Activated CD8-positive, alpha-beta T cell treated with anti-CD3 and anti-CD28 coated beads for 36 hours (primary cell): ENCODE data around the gene PIK3AP1. TPM values are rescaled to one million over a fixed set of nuclear protein-coding genes. Genes with fewer than 3 reads are reported as not detected.
"Not testable (repeated sequence)": the region's sequence is repeated elsewhere in the genome, so short reads cannot be mapped to it uniquely, and the experiment has no call there.

ENCODE experiments used
- ATAC-seq: fragments of 200-7000 bp; cut with Tn5 transposase; one replicate; pipeline ENCODE4 v1.10.0; 2021; ENCODE audit warnings: mild to moderate bottlenecking, moderate library complexity
- CTCF ChIA-PET: fragments of 350-600 bp; sonication (Branson Sonifier 250); formaldehyde crosslinking; loops from one replicate; lab custom pipeline; 2021; ENCODE audit warnings: antibody characterized with exemption; lab: Charles Lee
- POLR2A ChIA-PET: fragments of 350-600 bp; sonication (Branson Sonifier 250); formaldehyde crosslinking; loops from one replicate; lab custom pipeline; 2021; ENCODE audit warnings: antibody characterized with exemption; lab: Charles Lee
- DNase-seq: peaks from one replicate; pipeline ENCODE4 v3.0.0-alpha.2; 2020
- H3K27ac Mint-ChIP-seq: one replicate; pipeline ENCODE4 v1.8.0; 2021; ENCODE audit warnings: mild to moderate bottlenecking, mixed read lengths
- H3K27me3 Mint-ChIP-seq: one replicate; pipeline ENCODE4 v1.8.0; 2021; ENCODE audit warnings: mixed read lengths
- H3K36me3 Mint-ChIP-seq: one replicate; pipeline ENCODE4 v1.8.0; 2021; ENCODE audit warnings: low read depth, mixed read lengths
- H3K4me1 Mint-ChIP-seq: one replicate; pipeline ENCODE4 v1.8.0; 2021; ENCODE audit warnings: low read depth, mixed read lengths
- H3K4me3 Mint-ChIP-seq: one replicate; pipeline ENCODE4 v1.8.0; 2021; ENCODE audit warnings: mild to moderate bottlenecking, moderate library complexity, mixed read lengths
- H3K9me3 Mint-ChIP-seq: one replicate; pipeline ENCODE4 v1.8.0; 2021; ENCODE audit warnings: mixed read lengths
- intact Hi-C: fragments of 100-400 bp; cut with micrococcal nuclease; formaldehyde crosslinking; loops from one replicate; pipeline ENCODE4 v1.10.0; 2022
- total RNA-seq, 2 experiments: library from RNA; stranded (reverse); gene quantifications; one replicate each; pipeline ENCODE4 v1.2.3, GENCODE V29; 2021
- TF ChIP-seq, protein P1 (sequence below): fragments of 200-600 bp; IDR thresholded peaks from one replicate; pipeline ENCODE4 v1.8.0; 2022; ENCODE audit warnings: antibody characterized with exemption, mild to moderate bottlenecking

PIK3AP1 gene
- total RNA-seq, 2 experiments from 2014 or later, result 4.1 to 4.7 TPM

- intact Hi-C loops, result no loop called here
- ATAC-seq, result no peak
- no peak overlapping the region for H3K4me3 Mint-ChIP-seq
- peaks cover 4% of the 10 kb centered on the region for H3K9me3 Mint-ChIP-seq
- TF ChIP-seq, protein P1, sequence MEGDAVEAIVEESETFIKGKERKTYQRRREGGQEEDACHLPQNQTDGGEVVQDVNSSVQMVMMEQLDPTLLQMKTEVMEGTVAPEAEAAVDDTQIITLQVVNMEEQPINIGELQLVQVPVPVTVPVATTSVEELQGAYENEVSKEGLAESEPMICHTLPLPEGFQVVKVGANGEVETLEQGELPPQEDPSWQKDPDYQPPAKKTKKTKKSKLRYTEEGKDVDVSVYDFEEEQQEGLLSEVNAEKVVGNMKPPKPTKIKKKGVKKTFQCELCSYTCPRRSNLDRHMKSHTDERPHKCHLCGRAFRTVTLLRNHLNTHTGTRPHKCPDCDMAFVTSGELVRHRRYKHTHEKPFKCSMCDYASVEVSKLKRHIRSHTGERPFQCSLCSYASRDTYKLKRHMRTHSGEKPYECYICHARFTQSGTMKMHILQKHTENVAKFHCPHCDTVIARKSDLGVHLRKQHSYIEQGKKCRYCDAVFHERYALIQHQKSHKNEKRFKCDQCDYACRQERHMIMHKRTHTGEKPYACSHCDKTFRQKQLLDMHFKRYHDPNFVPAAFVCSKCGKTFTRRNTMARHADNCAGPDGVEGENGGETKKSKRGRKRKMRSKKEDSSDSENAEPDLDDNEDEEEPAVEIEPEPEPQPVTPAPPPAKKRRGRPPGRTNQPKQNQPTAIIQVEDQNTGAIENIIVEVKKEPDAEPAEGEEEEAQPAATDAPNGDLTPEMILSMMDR, result no peak
- ChIA-PET CTCF (no interaction called here), POLR2A (no interaction called here)
- no peak overlapping the region for H3K27ac Mint-ChIP-seq
- H3K36me3 Mint-ChIP-seq, result no peaks in the 10 kb centered on the region
- H3K4me1 Mint-ChIP-seq, result peaks cover 6% of the 10 kb centered on the region
- H3K27me3 Mint-ChIP-seq, result no peaks in the 10 kb centered on the region
- DNase-seq, result no peak
Measured at GRCh38 chr10:96683710-96684109, 36.6 kb downstream of the PIK3AP1 start.

GRCh38 chr10:96683065-96683464 lies 37.2 kb downstream of the PIK3AP1 start:
- POLR2A ChIA-PET, result no interaction called here
- Mint-ChIP-seq H3K36me3 (no peaks in the 10 kb centered on the region), H3K27ac (no peak overlapping the region), H3K27me3 (no peaks in the 10 kb centered on the region), H3K4me1 (peaks cover 6% of the 10 kb centered on the region), H3K9me3 (peaks cover 4% of the 10 kb centered on the region), H3K4me3 (no peak overlapping the region)
- ATAC-seq, result no peak
- CTCF ChIA-PET, result interaction anchor here (1.2 kb wide), 1 partner anchor 42 kb away, joined by 3 read pairs; no protein-coding TSS in a partner anchor
- DNase-seq, result no peak
- intact Hi-C loops, result no loop called here
- TF ChIP-seq, protein P1, result no peak

GRCh38 chr10:96681524-96681923 lies 38.8 kb downstream of the PIK3AP1 start:
- no peak for ATAC-seq
- TF ChIP-seq, protein P1, result no peak
- intact Hi-C loops, result no loop called here
- Mint-ChIP-seq H3K9me3 (peaks cover 4% of the 10 kb centered on the region), H3K27ac (no peak overlapping the region), H3K36me3 (no peaks in the 10 kb centered on the region), H3K4me1 (peaks cover 3% of the 10 kb centered on the region), H3K4me3 (no peak overlapping the region), H3K27me3 (no peaks in the 10 kb centered on the region)
- CTCF ChIA-PET, result interaction anchor here (1.2 kb wide), 1 partner anchor 40 kb away, joined by 3 read pairs; no protein-coding TSS in a partner anchor
- DNase-seq, result no peak
- POLR2A ChIA-PET, result interaction anchor here (0.6 kb wide), 1 partner anchor 311 kb away, joined by 4 read pairs; no protein-coding TSS in a partner anchor

- H3K27me3 Mint-ChIP-seq, CTCF ChIA-PET, POLR2A ChIA-PET, ATAC-seq, H3K36me3 Mint-ChIP-seq, H3K4me1 Mint-ChIP-seq, intact Hi-C loops, H3K27ac Mint-ChIP-seq, H3K9me3 Mint-ChIP-seq, DNase-seq, H3K4me3 Mint-ChIP-seq: not testable (repeated sequence)
Measured at GRCh38 chr10:96680463-96680862, 39.9 kb downstream of the PIK3AP1 start.

DNA sequence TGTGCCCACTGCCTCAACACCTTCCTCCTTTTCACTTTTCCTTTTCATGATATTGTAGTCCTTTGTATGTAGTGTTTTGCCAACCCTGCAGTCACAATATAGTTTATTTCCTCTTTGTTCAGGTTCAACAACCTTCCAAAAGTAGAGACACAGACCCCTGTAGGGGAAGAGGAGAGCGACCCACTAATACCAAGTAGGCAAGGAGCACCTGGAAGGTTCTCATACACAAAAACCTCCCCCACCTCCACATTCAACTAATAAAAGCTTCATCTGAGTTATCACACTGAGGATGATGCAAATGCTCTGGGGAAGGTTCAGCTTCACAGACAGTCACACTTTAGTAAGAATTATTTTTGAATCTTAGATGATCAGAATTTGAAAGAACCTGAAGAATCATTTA lies 41.6 kb downstream of the PIK3AP1 start:
- Mint-ChIP-seq H3K27me3 (no peaks in the 10 kb centered on the region), H3K36me3 (no peaks in the 10 kb centered on the region), H3K9me3 (peaks cover 4% of the 10 kb centered on the region), H3K4me1 (peaks cover 7% of the 10 kb centered on the region), H3K4me3 (no peak overlapping the region), H3K27ac (no peak overlapping the region)
- intact Hi-C loops, result no loop called here
- ATAC-seq (no peak), DNase-seq (no peak)
- TF ChIP-seq, protein P1, result no peak
- CTCF ChIA-PET, result interaction anchor here (1.2 kb wide), 1 partner anchor 532 kb away, joined by 6 read pairs; no protein-coding TSS in a partner anchor
- POLR2A ChIA-PET, result interaction anchor here (0.5 kb wide), 1 partner anchor 127 kb away, joined by 5 read pairs; no protein-coding TSS in a partner anchor
